ENCODE measurements around the gene SERPIND1. TPM values are rescaled to one million over a fixed set of nuclear protein-coding genes. Genes with fewer than 3 reads are reported as not detected.

The SERPIND1 gene
- total and polyA plus RNA-seq, 5 donors from 2014 or later: 0.10 to 0.29 TPM; not detected in 3

GRCh38 chr22:20792966-20793728 is 19.2 kb downstream of the SERPIND1 start:
- no peaks in the 10 kb centered on the region for H3K4me1 ChIP-seq (ENCODE audit: control insufficient read depth, insufficient read depth, low read length, poor library complexity, severe bottlenecking)
- Mint-ChIP-seq H3K4me1 (peaks cover 0 to 4% (median 0%) of the 10 kb centered on the region in 4 donors), H3K4me3 (no peak overlapping the region), H3K27ac (no peak overlapping the region), H3K36me3 (peaks cover 55% of the 10 kb centered on the region), H3K27me3 (no peaks in the 10 kb centered on the region), H3K9me3 (no peaks in the 10 kb centered on the region)
- H3K9me3 ChIP-seq (ENCODE audit: control insufficient read depth in 2 of 2, low read length in 2 of 2): no peaks in the 10 kb centered on the region
- H3K4me3 ChIP-seq (ENCODE audit: low read depth, low read length): no peak overlapping the region
- H3K36me3 ChIP-seq (ENCODE audit: control insufficient read depth, insufficient read depth, low read length): peaks cover 76% of the 10 kb centered on the region
- no peaks in the 10 kb centered on the region for H3K27me3 ChIP-seq (ENCODE audit: control insufficient read depth, insufficient read depth, low read length)
- DNase-seq (no peak), ATAC-seq (ENCODE audit: low read depth in 2 of 2) (no peak)
- H3K27ac ChIP-seq (ENCODE audit: insufficient read depth, low read length, poor library complexity, severe bottlenecking): no peak overlapping the region

DNA sequence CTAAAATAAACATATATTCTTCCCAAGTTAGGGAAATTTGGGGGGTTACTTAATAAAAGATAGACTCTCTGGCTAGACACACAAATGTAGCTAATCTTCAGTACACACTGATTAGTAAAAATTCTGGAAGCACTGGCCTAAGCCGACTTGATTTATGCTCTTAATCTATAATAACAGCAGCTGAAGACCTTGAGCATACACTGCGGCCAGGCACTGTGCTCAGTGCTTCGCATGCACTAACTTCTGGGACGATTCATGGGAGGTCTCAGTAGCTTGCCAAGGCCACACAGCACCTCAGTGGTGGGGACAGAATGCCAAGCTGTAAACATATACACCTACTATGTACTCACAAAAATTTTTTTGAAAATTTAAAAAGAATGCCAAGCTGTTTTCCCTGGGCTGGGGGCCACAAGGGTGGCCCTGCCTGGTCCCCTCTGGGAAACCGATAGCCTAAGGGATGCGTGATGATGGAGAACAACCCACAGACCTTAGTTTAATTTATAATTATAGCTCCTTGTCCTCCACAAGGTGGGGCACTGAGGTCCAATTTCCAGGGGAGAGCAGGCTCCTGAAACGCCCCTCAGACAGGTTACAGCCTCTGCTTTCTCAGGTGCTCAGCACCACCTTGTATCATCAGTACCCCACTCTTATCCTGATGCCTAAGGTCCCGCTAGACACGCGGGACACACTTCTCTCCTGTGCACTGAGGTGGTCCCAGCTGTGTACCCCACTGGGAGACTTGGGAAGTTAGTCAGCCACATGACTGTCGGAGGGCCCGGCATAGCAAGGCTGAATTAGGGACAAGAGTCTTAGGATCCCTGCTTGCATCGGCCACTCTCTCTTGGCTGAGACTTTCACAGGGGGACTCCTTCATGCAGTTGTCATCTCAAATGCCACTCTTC is 20.1 kb downstream of the SERPIND1 start:
- no peak overlapping the region for H3K4me3 ChIP-seq (ENCODE audit: low read depth, low read length)
- no peaks in the 10 kb centered on the region for H3K27me3 Mint-ChIP-seq
- no peak overlapping the region for H3K27ac Mint-ChIP-seq
- DNase-seq (no peak), ATAC-seq (ENCODE audit: low read depth in 2 of 2) (no peak)
- no peaks in the 10 kb centered on the region for H3K27me3 ChIP-seq (ENCODE audit: control insufficient read depth, insufficient read depth, low read length)
- no peaks in the 10 kb centered on the region for H3K9me3 ChIP-seq (ENCODE audit: control insufficient read depth in 2 of 2, low read length in 2 of 2)
- no peaks in the 10 kb centered on the region for H3K9me3 Mint-ChIP-seq
- peaks cover 76% of the 10 kb centered on the region for H3K36me3 ChIP-seq (ENCODE audit: control insufficient read depth, insufficient read depth, low read length)
- H3K4me1 Mint-ChIP-seq: peaks cover 0 to 4% (median 0%) of the 10 kb centered on the region in 4 donors
- no peak overlapping the region for H3K27ac ChIP-seq (ENCODE audit: insufficient read depth, low read length, poor library complexity, severe bottlenecking)
- H3K4me3 Mint-ChIP-seq: no peak overlapping the region
- peaks cover 58% of the 10 kb centered on the region for H3K36me3 Mint-ChIP-seq
- no peaks in the 10 kb centered on the region for H3K4me1 ChIP-seq (ENCODE audit: control insufficient read depth, insufficient read depth, low read length, poor library complexity, severe bottlenecking)

DNA sequence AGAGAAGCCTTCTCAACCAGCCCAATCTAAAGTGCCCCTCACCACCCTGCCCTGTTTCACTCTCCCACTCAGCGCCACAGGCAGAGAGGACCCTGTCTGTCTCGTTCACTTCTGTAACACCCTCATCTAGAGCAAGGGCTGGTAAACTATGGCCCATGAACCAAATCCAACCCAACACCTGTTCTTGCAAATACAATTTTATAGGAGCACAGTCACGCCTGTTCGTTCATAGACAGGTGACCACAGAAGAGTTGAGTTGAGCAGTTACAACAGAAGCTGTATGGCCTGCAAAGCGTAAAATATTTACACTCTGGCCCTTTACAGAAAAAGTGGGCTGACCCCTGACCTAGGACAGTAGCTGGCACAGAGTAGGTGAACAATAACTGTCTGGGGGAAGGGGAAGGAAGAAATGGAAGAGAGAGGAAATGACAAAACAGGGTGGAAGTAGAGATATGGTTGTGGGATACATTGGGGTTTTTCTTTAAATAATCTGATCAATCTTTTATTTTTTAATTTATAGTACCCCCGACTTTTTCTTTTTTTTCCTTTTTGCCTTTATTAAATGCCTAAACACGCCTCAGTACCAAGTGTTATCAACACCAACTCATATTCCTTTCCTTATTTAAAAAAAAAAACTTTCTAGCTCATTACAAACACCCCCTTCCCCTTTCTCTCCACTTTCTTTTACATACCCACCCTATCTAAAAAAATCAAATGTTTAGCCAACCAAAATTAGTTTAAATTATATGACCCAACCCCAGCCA is 20.9 kb downstream of the SERPIND1 start:
- Histone ChIP-seq H3K9me3 (ENCODE audit: control insufficient read depth in 2 of 2, low read length in 2 of 2) (no peaks in the 10 kb centered on the region), H3K27ac (ENCODE audit: insufficient read depth, low read length, poor library complexity, severe bottlenecking) (no peak overlapping the region), H3K4me1 (ENCODE audit: control insufficient read depth, insufficient read depth, low read length, poor library complexity, severe bottlenecking) (no peaks in the 10 kb centered on the region), H3K27me3 (ENCODE audit: control insufficient read depth, insufficient read depth, low read length) (no peaks in the 10 kb centered on the region), H3K4me3 (ENCODE audit: low read depth, low read length) (no peak overlapping the region), H3K36me3 (ENCODE audit: control insufficient read depth, insufficient read depth, low read length) (peaks cover 80% of the 10 kb centered on the region)
- DNase-seq (no peak), ATAC-seq (ENCODE audit: low read depth in 2 of 2) (no peak)
- peak overlapping the region in 1 of 4 donors; percentile 22 for H3K4me3 Mint-ChIP-seq
- no peaks in the 10 kb centered on the region for H3K9me3 Mint-ChIP-seq
- peaks cover 0 to 4% (median 0%) of the 10 kb centered on the region in 4 donors for H3K4me1 Mint-ChIP-seq
- H3K27ac Mint-ChIP-seq: no peak overlapping the region
- no peaks in the 10 kb centered on the region for H3K27me3 Mint-ChIP-seq
- H3K36me3 Mint-ChIP-seq: peaks cover 65% of the 10 kb centered on the region

GRCh38 chr22:20796731-20797130 is 22.8 kb downstream of the SERPIND1 start:
- Mint-ChIP-seq H3K27me3 (no peaks in the 10 kb centered on the region), H3K9me3 (no peaks in the 10 kb centered on the region), H3K4me3 (no peak overlapping the region), H3K36me3 (peaks cover 63% of the 10 kb centered on the region), H3K4me1 (no peaks in the 10 kb centered on the region), H3K27ac (peak overlapping the region in 1 of 3 donors; percentile 56)
- Histone ChIP-seq H3K9me3 (ENCODE audit: control insufficient read depth in 2 of 2, low read length in 2 of 2) (no peaks in the 10 kb centered on the region), H3K27ac (ENCODE audit: insufficient read depth, low read length, poor library complexity, severe bottlenecking) (no peak overlapping the region), H3K4me1 (ENCODE audit: control insufficient read depth, insufficient read depth, low read length, poor library complexity, severe bottlenecking) (no peaks in the 10 kb centered on the region), H3K27me3 (ENCODE audit: control insufficient read depth, insufficient read depth, low read length) (no peaks in the 10 kb centered on the region), H3K4me3 (ENCODE audit: low read depth, low read length) (no peak overlapping the region), H3K36me3 (ENCODE audit: control insufficient read depth, insufficient read depth, low read length) (peaks cover 84% of the 10 kb centered on the region)
- ATAC-seq (ENCODE audit: low read depth in 2 of 2) (no peak), DNase-seq (no peak)

DNA sequence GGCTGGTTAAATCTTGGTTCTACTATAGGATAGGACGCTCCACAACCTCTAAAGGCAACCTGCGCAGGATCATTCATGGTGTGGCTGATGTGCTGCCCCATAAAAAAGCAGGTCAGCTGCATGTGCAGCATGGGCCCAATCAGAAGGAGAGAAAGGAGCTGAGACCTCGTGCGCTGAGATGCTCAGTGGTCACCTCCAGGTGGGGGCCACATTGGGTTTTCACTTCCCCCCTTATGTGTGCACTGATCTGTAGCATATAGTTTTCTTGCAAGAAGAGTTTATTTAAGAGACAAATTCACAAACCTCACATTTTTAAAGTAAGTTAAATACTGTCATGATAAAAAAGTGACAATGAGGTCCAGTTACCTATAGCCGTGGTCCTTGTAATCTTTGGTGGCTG is 24.3 kb downstream of the SERPIND1 start:
- Mint-ChIP-seq H3K36me3 (peaks cover 64% of the 10 kb centered on the region), H3K9me3 (no peaks in the 10 kb centered on the region), H3K27me3 (no peaks in the 10 kb centered on the region), H3K27ac (no peak overlapping the region), H3K4me3 (no peak overlapping the region), H3K4me1 (no peaks in the 10 kb centered on the region)
- no peaks in the 10 kb centered on the region for H3K27me3 ChIP-seq (ENCODE audit: control insufficient read depth, insufficient read depth, low read length)
- H3K4me3 ChIP-seq (ENCODE audit: low read depth, low read length): no peak overlapping the region
- H3K4me1 ChIP-seq (ENCODE audit: control insufficient read depth, insufficient read depth, low read length, poor library complexity, severe bottlenecking): no peaks in the 10 kb centered on the region
- H3K27ac ChIP-seq (ENCODE audit: insufficient read depth, low read length, poor library complexity, severe bottlenecking): no peak overlapping the region
- DNase-seq (no peak), ATAC-seq (ENCODE audit: low read depth in 2 of 2) (no peak)
- H3K9me3 ChIP-seq (ENCODE audit: control insufficient read depth in 2 of 2, low read length in 2 of 2): no peaks in the 10 kb centered on the region
- H3K36me3 ChIP-seq (ENCODE audit: control insufficient read depth, insufficient read depth, low read length): peaks cover 88% of the 10 kb centered on the region

DNA sequence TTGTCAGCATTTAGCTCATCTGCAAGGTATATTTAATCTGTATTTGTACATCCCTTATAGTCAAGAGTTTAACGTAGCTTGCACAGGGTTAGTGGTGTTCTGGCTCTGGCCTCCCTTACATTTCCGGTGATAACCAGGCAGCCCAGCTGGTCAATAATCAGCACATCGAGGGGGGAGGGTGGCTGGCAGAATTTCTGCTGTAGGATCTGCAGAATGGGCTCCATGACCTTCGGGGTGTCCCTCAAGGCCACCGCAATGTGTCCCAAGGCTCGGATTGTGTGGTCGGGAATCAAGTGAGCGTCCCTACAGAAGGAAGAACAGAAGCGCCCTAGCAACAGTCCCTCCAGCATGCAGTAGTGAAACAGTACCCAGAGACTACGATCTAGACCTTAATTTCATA is 25.1 kb downstream of the SERPIND1 start:
- Mint-ChIP-seq H3K36me3 (peaks cover 67% of the 10 kb centered on the region), H3K4me1 (no peaks in the 10 kb centered on the region), H3K9me3 (no peaks in the 10 kb centered on the region), H3K27me3 (no peaks in the 10 kb centered on the region), H3K4me3 (peak overlapping the region in 1 of 4 donors; percentile 74), H3K27ac (no peak overlapping the region)
- Histone ChIP-seq H3K27me3 (ENCODE audit: control insufficient read depth, insufficient read depth, low read length) (no peaks in the 10 kb centered on the region), H3K27ac (ENCODE audit: insufficient read depth, low read length, poor library complexity, severe bottlenecking) (no peak overlapping the region), H3K4me3 (ENCODE audit: low read depth, low read length) (no peak overlapping the region), H3K4me1 (ENCODE audit: control insufficient read depth, insufficient read depth, low read length, poor library complexity, severe bottlenecking) (no peaks in the 10 kb centered on the region), H3K36me3 (ENCODE audit: control insufficient read depth, insufficient read depth, low read length) (peaks cover 91% of the 10 kb centered on the region), H3K9me3 (ENCODE audit: control insufficient read depth in 2 of 2, low read length in 2 of 2) (no peaks in the 10 kb centered on the region)
- no peak for ATAC-seq (ENCODE audit: low read depth in 2 of 2)
- DNase-seq: no peak

DNA sequence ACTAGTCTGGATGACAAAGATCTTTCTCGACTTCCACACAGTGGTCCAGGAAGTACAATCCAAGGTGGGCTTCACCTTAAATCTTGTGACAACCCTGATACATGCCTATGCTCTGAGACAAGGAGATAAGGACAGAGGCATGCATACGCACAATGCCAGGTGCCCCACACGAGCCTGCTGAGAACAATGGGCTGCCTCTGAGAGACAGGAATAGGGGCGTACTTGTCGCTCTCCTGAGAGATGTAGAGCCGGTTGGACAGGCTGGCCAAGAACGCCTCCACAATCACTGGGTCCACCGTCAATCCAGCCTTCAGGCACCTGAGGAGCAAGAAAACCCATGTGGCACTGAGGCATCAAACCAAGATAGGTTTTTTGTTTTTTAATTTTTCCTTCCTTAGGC is 25.5 kb downstream of the SERPIND1 start:
- no peaks in the 10 kb centered on the region for H3K9me3 ChIP-seq (ENCODE audit: control insufficient read depth in 2 of 2, low read length in 2 of 2)
- H3K4me3 ChIP-seq (ENCODE audit: low read depth, low read length): no peak overlapping the region
- Mint-ChIP-seq H3K4me1 (no peaks in the 10 kb centered on the region), H3K36me3 (peaks cover 70% of the 10 kb centered on the region), H3K27me3 (no peaks in the 10 kb centered on the region), H3K4me3 (peak overlapping the region in 1 of 4 donors; percentile 74), H3K9me3 (no peaks in the 10 kb centered on the region), H3K27ac (no peak overlapping the region)
- no peak overlapping the region for H3K27ac ChIP-seq (ENCODE audit: insufficient read depth, low read length, poor library complexity, severe bottlenecking)
- ATAC-seq (ENCODE audit: low read depth in 2 of 2) (no peak), DNase-seq (no peak)
- no peaks in the 10 kb centered on the region for H3K27me3 ChIP-seq (ENCODE audit: control insufficient read depth, insufficient read depth, low read length)
- H3K36me3 ChIP-seq (ENCODE audit: control insufficient read depth, insufficient read depth, low read length): peaks cover 91% of the 10 kb centered on the region
- H3K4me1 ChIP-seq (ENCODE audit: control insufficient read depth, insufficient read depth, low read length, poor library complexity, severe bottlenecking): no peaks in the 10 kb centered on the region

All from CD4-positive, CD25-positive, alpha-beta regulatory T cell (primary cell).